ENCODE measurements around the gene CD300A. TPM values are rescaled to one million over a fixed set of nuclear protein-coding genes. Genes with fewer than 3 reads are reported as not detected.

Gene CD300A
- total and polyA plus RNA-seq, 4 donors, result 2.2 to 11.5 (median 8.0) TPM

GRCh38 chr17:74448756-74449155 is 17.7 kb upstream of the CD300A start:
- peaks cover 0 to 2% (median 0%) of the 10 kb centered on the region in 4 donors for H3K36me3 ChIP-seq (ENCODE audit: control insufficient read depth in 4 of 4, insufficient read depth in 3 of 4, low read depth in 1 of 4, low read length in 3 of 4)
- peaks cover 28 to 92% (median 83%) of the 10 kb centered on the region in 4 donors for H3K4me1 ChIP-seq (ENCODE audit: control insufficient read depth in 4 of 4, insufficient read depth in 4 of 4, low read length in 3 of 4)
- H3K9ac ChIP-seq (ENCODE audit: low read depth in 1 of 2, low read length in 2 of 2), result no peak overlapping the region
- H3K4me3 ChIP-seq (ENCODE audit: low read depth in 1 of 3, low read length in 3 of 3), result no peak overlapping the region
- no peaks in the 10 kb centered on the region for H3K27me3 ChIP-seq (ENCODE audit: control insufficient read depth in 4 of 4, insufficient read depth in 4 of 4, low read length in 3 of 4)
- H3K27ac ChIP-seq (ENCODE audit: low read depth in 1 of 2, low read length in 2 of 2), result peak overlapping the region; percentile 71 to 76
- no peak for DNase-seq (ENCODE audit: low spot score)
- TF ChIP-seq HNF4A (conservative IDR thresholded peaks at IDR 0.05) (peak in 1 of 2 donors; percentile 12), GABPA (IDR thresholded peaks at IDR 0.05 in 1 of 2, conservative IDR thresholded peaks at IDR 0.05 in 1 of 2) (no peak)
- 56% methylated on average over 8 of the region's 8 CpGs for whole genome bisulfite sequencing
- no peaks in the 10 kb centered on the region for H3K9me3 ChIP-seq (ENCODE audit: control insufficient read depth in 4 of 4, low read length in 3 of 4)

- peaks cover 23 to 89% (median 78%) of the 10 kb centered on the region in 4 donors for H3K4me1 ChIP-seq (ENCODE audit: control insufficient read depth in 4 of 4, insufficient read depth in 4 of 4, low read length in 3 of 4)
These were observed 17.1 kb upstream of the CD300A start for GRCh38 chr17:74449306-74449705.

More at GRCh38 chr17:74449306-74449705, 17.1 kb upstream of the CD300A start:
- Histone ChIP-seq H3K27me3 (ENCODE audit: control insufficient read depth in 4 of 4, insufficient read depth in 4 of 4, low read length in 3 of 4) (no peaks in the 10 kb centered on the region), H3K9me3 (ENCODE audit: control insufficient read depth in 4 of 4, low read length in 3 of 4) (no peaks in the 10 kb centered on the region), H3K4me3 (ENCODE audit: low read depth in 1 of 3, low read length in 3 of 3) (no peak overlapping the region), H3K27ac (ENCODE audit: low read depth in 1 of 2, low read length in 2 of 2) (peak overlapping the region; percentile 71 to 76), H3K36me3 (ENCODE audit: control insufficient read depth in 4 of 4, insufficient read depth in 3 of 4, low read depth in 1 of 4, low read length in 3 of 4) (peaks cover 0 to 2% (median 0%) of the 10 kb centered on the region in 4 donors), H3K9ac (ENCODE audit: low read depth in 1 of 2, low read length in 2 of 2) (no peak overlapping the region)
- no peak for DNase-seq (ENCODE audit: low spot score)
- 84% methylated on average over 11 of the region's 11 CpGs for WGBS
- TF ChIP-seq ATF3 (IDR thresholded peaks at IDR 0.05) (no peak), FOXA1 (IDR thresholded peaks at IDR 0.05) (no peak), RXRA (IDR thresholded peaks at IDR 0.05) (no peak), NR2F2 (IDR thresholded peaks at IDR 0.05) (no peak), YY1 (IDR thresholded peaks at IDR 0.05) (no peak), FOXA2 (IDR thresholded peaks at IDR 0.05) (no peak), GABPA (IDR thresholded peaks at IDR 0.05 in 1 of 2, conservative IDR thresholded peaks at IDR 0.05 in 1 of 2) (no peak), RAD21 (IDR thresholded peaks at IDR 0.05) (no peak), TAF1 (conservative IDR thresholded peaks at IDR 0.05) (no peak), REST (IDR thresholded peaks at IDR 0.05) (no peak), SP1 (IDR thresholded peaks at IDR 0.05) (no peak), EGR1 (IDR thresholded peaks at IDR 0.05; ENCODE audit: low read depth in 2 of 2) (no peak), HNF4G (IDR thresholded peaks at IDR 0.05) (no peak), CTCF (IDR thresholded peaks at IDR 0.05; ENCODE audit: low read depth, low read length, missing input control) (no peak), HNF4A (conservative IDR thresholded peaks at IDR 0.05) (no peak)

Data from liver (tissue), 9 donors.